NOMO-1 treated with DMSO at 0.1 percent for 48 hours (cell line): Measurements from ENCODE around the gene PGBD4.
"Not testable (repeated sequence)": the region's sequence is repeated elsewhere in the genome, so short reads cannot be mapped to it uniquely, and the experiment has no call there.

Source experiments
- DNase-seq: peaks from one replicate; lab custom pipeline; 2025; ENCODE audit not compliant: unreplicated experiment; lab: John Stamatoyannopoulos, UW

PGBD4 gene

GRCh38 chr15:34111488-34111887 lies 9.6 kb downstream of the PGBD4 start:
- DNase-seq: no peak

GRCh38 chr15:34114215-34114614 lies 12.3 kb downstream of the PGBD4 start:
- DNase-seq: no peak

GRCh38 chr15:34114739-34115138 lies 12.9 kb downstream of the PGBD4 start:
- DNase-seq: no peak

GRCh38 chr15:34116620-34117019 lies 14.7 kb downstream of the PGBD4 start:
- no peak for DNase-seq

- no peak for DNase-seq
Measured at GRCh38 chr15:34119291-34119690, 17.4 kb downstream of the PGBD4 start.

GRCh38 chr15:34120420-34120819 lies 18.5 kb downstream of the PGBD4 start:
- DNase-seq: not testable (repeated sequence)

- DNase-seq: not testable (repeated sequence)
Measured at GRCh38 chr15:34121786-34122185, 19.9 kb downstream of the PGBD4 start.

GRCh38 chr15:34122771-34123183 lies 20.9 kb downstream of the PGBD4 start:
- DNase-seq: no peak

GRCh38 chr15:34124651-34125050 lies 22.8 kb downstream of the PGBD4 start:
- DNase-seq: no peak

- no peak for DNase-seq
Measured at GRCh38 chr15:34125945-34126344, 24.1 kb downstream of the PGBD4 start.

- DNase-seq: no peak
Measured at GRCh38 chr15:34126522-34126921, 24.6 kb downstream of the PGBD4 start.

GRCh38 chr15:34128898-34129297 lies 27.0 kb downstream of the PGBD4 start:
- DNase-seq: no peak

- DNase-seq: no peak
Measured at GRCh38 chr15:34132881-34133280, 31.0 kb downstream of the PGBD4 start.

- no peak for DNase-seq
Measured at GRCh38 chr15:34133511-34133910, 31.6 kb downstream of the PGBD4 start.

- DNase-seq: no peak
Measured at GRCh38 chr15:34147371-34148140, 45.7 kb downstream of the PGBD4 start.

- peak; percentile 23 for DNase-seq
Measured at GRCh38 chr15:34154725-34155204, 52.9 kb downstream of the PGBD4 start.

GRCh38 chr15:34155859-34156258 lies 54.0 kb downstream of the PGBD4 start:
- DNase-seq: no peak
